Natural killer cell treated with Interleukin-12 subunit alpha and Interleukin-12 subunit beta and Interleukin-15 and Interleukin-18, amount 100 ng/mL, for 72 hours (primary cell): ENCODE results near the gene CNTN4. TPM values are rescaled to one million over a fixed set of nuclear protein-coding genes. Genes with fewer than 3 reads are reported as not detected.

Source experiments
- ATAC-seq, 2 donors: fragments of 150-1000 bp; cut with Tn5 transposase in 1 of 2; sonication (Bioruptor Pico), chemical (Tn5 transposase) in 1 of 2; 2 replicates each; pipeline ENCODE4 v1.10.0; 2021
- DNase-seq: peaks from one replicate; pipeline ENCODE4 v3.0.0; 2022; ENCODE audit warnings: low spot score
- H3K27ac Mint-ChIP-seq, 2 donors: 1 replicate in 1 of 2; 2 replicates in 1 of 2; pipeline ENCODE4 v1.8.0; 2022; ENCODE audit warnings: mixed read lengths in 2 of 2, mild to moderate bottlenecking in 1 of 2, moderate library complexity in 1 of 2
- H3K27me3 Mint-ChIP-seq, 2 donors: 1 replicate in 1 of 2; 2 replicates in 1 of 2; pipeline ENCODE4 v1.8.0; 2022; ENCODE audit warnings: mixed read lengths in 2 of 2
- H3K36me3 Mint-ChIP-seq: one replicate; pipeline ENCODE4 v1.8.0; 2022; ENCODE audit warnings: mixed read lengths
- H3K4me1 Mint-ChIP-seq, 2 donors: 1 replicate in 1 of 2; 2 replicates in 1 of 2; pipeline ENCODE4 v1.8.0; 2022; ENCODE audit warnings: low read depth in 2 of 2, mixed read lengths in 2 of 2, mild to moderate bottlenecking in 1 of 2
- H3K4me3 Mint-ChIP-seq: one replicate; pipeline ENCODE4 v1.8.0; 2022; ENCODE audit warnings: mixed read lengths
- H3K9me3 Mint-ChIP-seq: 2 replicates; pipeline ENCODE4 v1.8.0; 2022; ENCODE audit warnings: mixed read lengths
- total RNA-seq, 2 donors: library from RNA; stranded (reverse); gene quantifications; one replicate each; pipeline ENCODE4 v1.2.3, GENCODE V29; 2022

Gene CNTN4
- total RNA-seq, 2 donors from 2014 or later, result not detected

GRCh38 chr3:2597615-2598014 is 498.9 kb downstream of the CNTN4 start:
- H3K27ac Mint-ChIP-seq, result no peak overlapping the region
- peaks cover 3% of the 10 kb centered on the region for H3K9me3 Mint-ChIP-seq
- no peaks in the 10 kb centered on the region for H3K4me1 Mint-ChIP-seq
- no peak for ATAC-seq
- no peak overlapping the region for H3K4me3 Mint-ChIP-seq
- DNase-seq, result no peak
- H3K27me3 Mint-ChIP-seq, result no peaks in the 10 kb centered on the region
- H3K36me3 Mint-ChIP-seq, result no peaks in the 10 kb centered on the region

- Mint-ChIP-seq H3K36me3 (no peaks in the 10 kb centered on the region), H3K4me3 (no peak overlapping the region), H3K4me1 (no peaks in the 10 kb centered on the region), H3K27me3 (no peaks in the 10 kb centered on the region), H3K27ac (no peak overlapping the region), H3K9me3 (peaks cover 3% of the 10 kb centered on the region)
- DNase-seq (no peak), ATAC-seq (no peak)
Observed at GRCh38 chr3:2599471-2599870, 500.8 kb downstream of the CNTN4 start.

GRCh38 chr3:2603692-2604289 is 505.1 kb downstream of the CNTN4 start:
- no peak for DNase-seq
- H3K27ac Mint-ChIP-seq, result no peak overlapping the region
- no peak for ATAC-seq
- no peaks in the 10 kb centered on the region for H3K4me1 Mint-ChIP-seq
- no peaks in the 10 kb centered on the region for H3K36me3 Mint-ChIP-seq
- H3K9me3 Mint-ChIP-seq, result peaks cover 13% of the 10 kb centered on the region
- no peak overlapping the region for H3K4me3 Mint-ChIP-seq
- no peaks in the 10 kb centered on the region for H3K27me3 Mint-ChIP-seq

GRCh38 chr3:2614578-2614977 is 515.9 kb downstream of the CNTN4 start:
- ATAC-seq, result no peak
- Mint-ChIP-seq H3K36me3 (no peaks in the 10 kb centered on the region), H3K4me3 (no peak overlapping the region), H3K27ac (no peak overlapping the region), H3K4me1 (no peaks in the 10 kb centered on the region), H3K27me3 (no peaks in the 10 kb centered on the region), H3K9me3 (peaks cover 17% of the 10 kb centered on the region)
- no peak for DNase-seq

- H3K36me3 Mint-ChIP-seq, result no peaks in the 10 kb centered on the region
- no peak overlapping the region for H3K27ac Mint-ChIP-seq
- ATAC-seq, result no peak
- H3K4me1 Mint-ChIP-seq, result no peaks in the 10 kb centered on the region
- H3K27me3 Mint-ChIP-seq, result no peaks in the 10 kb centered on the region
- H3K4me3 Mint-ChIP-seq, result no peak overlapping the region
- DNase-seq, result no peak
- peaks cover 17% of the 10 kb centered on the region for H3K9me3 Mint-ChIP-seq
Observed at GRCh38 chr3:2615080-2615479, 516.4 kb downstream of the CNTN4 start.

- H3K27ac Mint-ChIP-seq, result no peak overlapping the region
Observed at GRCh38 chr3:2623436-2623835, 524.8 kb downstream of the CNTN4 start.

GRCh38 chr3:2628117-2628516 is 529.5 kb downstream of the CNTN4 start:
- DNase-seq, result no peak
- no peak overlapping the region for H3K27ac Mint-ChIP-seq
- no peaks in the 10 kb centered on the region for H3K36me3 Mint-ChIP-seq
- no peak overlapping the region for H3K4me3 Mint-ChIP-seq
- no peak for ATAC-seq
- peaks cover 6% of the 10 kb centered on the region for H3K9me3 Mint-ChIP-seq
- H3K27me3 Mint-ChIP-seq, result no peaks in the 10 kb centered on the region
- no peaks in the 10 kb centered on the region for H3K4me1 Mint-ChIP-seq

More at GRCh38 chr3:2623436-2623835, 524.8 kb downstream of the CNTN4 start:
- Mint-ChIP-seq H3K9me3 (peaks cover 8% of the 10 kb centered on the region), H3K4me1 (no peaks in the 10 kb centered on the region), H3K36me3 (no peaks in the 10 kb centered on the region), H3K4me3 (no peak overlapping the region), H3K27me3 (no peaks in the 10 kb centered on the region)
- DNase-seq (no peak), ATAC-seq (no peak)

GRCh38 chr3:2635511-2635910 is 536.8 kb downstream of the CNTN4 start:
- no peak overlapping the region for H3K4me3 Mint-ChIP-seq
- H3K27ac Mint-ChIP-seq, result no peak overlapping the region
- no peaks in the 10 kb centered on the region for H3K36me3 Mint-ChIP-seq
- no peak for ATAC-seq
- H3K9me3 Mint-ChIP-seq, result peaks cover 11% of the 10 kb centered on the region
- DNase-seq, result no peak
- H3K4me1 Mint-ChIP-seq, result no peaks in the 10 kb centered on the region
- H3K27me3 Mint-ChIP-seq, result no peaks in the 10 kb centered on the region

GRCh38 chr3:2643606-2644005 is 544.9 kb downstream of the CNTN4 start:
- ATAC-seq, result no peak
- Mint-ChIP-seq H3K9me3 (peaks cover 10% of the 10 kb centered on the region), H3K4me1 (no peaks in the 10 kb centered on the region), H3K36me3 (no peaks in the 10 kb centered on the region), H3K4me3 (no peak overlapping the region), H3K27me3 (no peaks in the 10 kb centered on the region), H3K27ac (no peak overlapping the region)
- DNase-seq, result no peak

GRCh38 chr3:2645001-2645400 is 546.3 kb downstream of the CNTN4 start:
- ATAC-seq, result no peak
- Mint-ChIP-seq H3K36me3 (no peaks in the 10 kb centered on the region), H3K27me3 (no peaks in the 10 kb centered on the region), H3K27ac (no peak overlapping the region), H3K9me3 (peaks cover 3% of the 10 kb centered on the region), H3K4me1 (no peaks in the 10 kb centered on the region), H3K4me3 (no peak overlapping the region)
- DNase-seq, result no peak

- H3K4me3 Mint-ChIP-seq, result no peak overlapping the region
- no peaks in the 10 kb centered on the region for H3K9me3 Mint-ChIP-seq
- H3K4me1 Mint-ChIP-seq, result no peaks in the 10 kb centered on the region
- no peaks in the 10 kb centered on the region for H3K36me3 Mint-ChIP-seq
- no peaks in the 10 kb centered on the region for H3K27me3 Mint-ChIP-seq
- DNase-seq (no peak), ATAC-seq (no peak)
- no peak overlapping the region for H3K27ac Mint-ChIP-seq
Observed at GRCh38 chr3:2650746-2651145, 552.1 kb downstream of the CNTN4 start.

GRCh38 chr3:2652386-2652785 is 553.7 kb downstream of the CNTN4 start:
- Mint-ChIP-seq H3K4me1 (no peaks in the 10 kb centered on the region), H3K9me3 (no peaks in the 10 kb centered on the region), H3K27me3 (no peaks in the 10 kb centered on the region), H3K4me3 (no peak overlapping the region), H3K36me3 (no peaks in the 10 kb centered on the region), H3K27ac (no peak overlapping the region)
- ATAC-seq, result no peak
- DNase-seq, result no peak

GRCh38 chr3:2653706-2654105 is 555.0 kb downstream of the CNTN4 start:
- Mint-ChIP-seq H3K27ac (no peak overlapping the region), H3K4me3 (no peak overlapping the region), H3K4me1 (no peaks in the 10 kb centered on the region), H3K27me3 (no peaks in the 10 kb centered on the region), H3K36me3 (no peaks in the 10 kb centered on the region), H3K9me3 (no peaks in the 10 kb centered on the region)
- ATAC-seq (no peak), DNase-seq (no peak)

- ATAC-seq (no peak), DNase-seq (no peak)
- H3K4me1 Mint-ChIP-seq, result no peaks in the 10 kb centered on the region
- no peak overlapping the region for H3K27ac Mint-ChIP-seq
- no peaks in the 10 kb centered on the region for H3K36me3 Mint-ChIP-seq
- H3K27me3 Mint-ChIP-seq, result no peaks in the 10 kb centered on the region
- H3K4me3 Mint-ChIP-seq, result no peak overlapping the region
- H3K9me3 Mint-ChIP-seq, result no peaks in the 10 kb centered on the region
Observed at GRCh38 chr3:2655229-2655701, 556.6 kb downstream of the CNTN4 start.
